ENCODE results near the gene ME1.
"Not testable (repeated sequence)": the region's sequence is repeated elsewhere in the genome, so short reads cannot be mapped to it uniquely, and the experiment has no call there.

The ME1 gene

GRCh38 chr6:83464381-83465140 is 33.7 kb upstream of the ME1 start:
- Histone ChIP-seq H3K27ac (ENCODE audit: low read depth, low read length) (no peak overlapping the region), H3K4me3 (ENCODE audit: low read depth in 1 of 5, low read length in 5 of 5) (no peak overlapping the region), H3K9ac (ENCODE audit: low read length in 5 of 5) (no peak overlapping the region), H3K27me3 (ENCODE audit: control insufficient read depth in 5 of 5, insufficient read depth in 4 of 5, low read length in 5 of 5) (no peaks in the 10 kb centered on the region), H3K36me3 (ENCODE audit: control insufficient read depth in 5 of 5, insufficient read depth in 5 of 5, low read length in 5 of 5) (no peaks in the 10 kb centered on the region), H3K9me3 (ENCODE audit: control insufficient read depth in 5 of 5, low read length in 5 of 5) (no peaks in the 10 kb centered on the region), H3K4me1 (ENCODE audit: control insufficient read depth in 5 of 5, insufficient read depth in 5 of 5, low read length in 5 of 5) (peaks cover 0 to 21% (median 0%) of the 10 kb centered on the region in 5 donors)

GRCh38 chr6:83463886-83464285 is 33.0 kb upstream of the ME1 start:
- H3K4me3 ChIP-seq (ENCODE audit: low read depth in 1 of 5, low read length in 5 of 5), result no peak overlapping the region
- H3K36me3 ChIP-seq (ENCODE audit: control insufficient read depth in 5 of 5, insufficient read depth in 5 of 5, low read length in 5 of 5), result no peaks in the 10 kb centered on the region
- H3K27ac ChIP-seq (ENCODE audit: low read depth, low read length), result no peak overlapping the region
- H3K27me3 ChIP-seq (ENCODE audit: control insufficient read depth in 5 of 5, insufficient read depth in 4 of 5, low read length in 5 of 5), result no peaks in the 10 kb centered on the region
- no peaks in the 10 kb centered on the region for H3K9me3 ChIP-seq (ENCODE audit: control insufficient read depth in 5 of 5, low read length in 5 of 5)
- H3K9ac ChIP-seq (ENCODE audit: low read length in 5 of 5), result no peak overlapping the region
- peaks cover 0 to 21% (median 0%) of the 10 kb centered on the region in 5 donors for H3K4me1 ChIP-seq (ENCODE audit: control insufficient read depth in 5 of 5, insufficient read depth in 5 of 5, low read length in 5 of 5)

GRCh38 chr6:83462524-83462923 is 31.7 kb upstream of the ME1 start:
- Histone ChIP-seq H3K4me1 (ENCODE audit: control insufficient read depth in 5 of 5, insufficient read depth in 5 of 5, low read length in 5 of 5) (peaks cover 0 to 20% (median 0%) of the 10 kb centered on the region in 5 donors), H3K36me3 (ENCODE audit: control insufficient read depth in 5 of 5, insufficient read depth in 5 of 5, low read length in 5 of 5) (no peaks in the 10 kb centered on the region), H3K9ac (ENCODE audit: low read length in 5 of 5) (no peak overlapping the region), H3K4me3 (ENCODE audit: low read depth in 1 of 5, low read length in 5 of 5) (no peak overlapping the region), H3K27ac (ENCODE audit: low read depth, low read length) (no peak overlapping the region), H3K27me3 (ENCODE audit: control insufficient read depth in 5 of 5, insufficient read depth in 4 of 5, low read length in 5 of 5) (no peaks in the 10 kb centered on the region), H3K9me3 (ENCODE audit: control insufficient read depth in 5 of 5, low read length in 5 of 5) (no peaks in the 10 kb centered on the region)

- H3K4me1 ChIP-seq (ENCODE audit: control insufficient read depth in 5 of 5, insufficient read depth in 5 of 5, low read length in 5 of 5), result peaks cover 0 to 11% (median 0%) of the 10 kb centered on the region in 5 donors
- no peak overlapping the region for H3K27ac ChIP-seq (ENCODE audit: low read depth, low read length)
- no peaks in the 10 kb centered on the region for H3K27me3 ChIP-seq (ENCODE audit: control insufficient read depth in 5 of 5, insufficient read depth in 4 of 5, low read length in 5 of 5)
- H3K4me3 ChIP-seq (ENCODE audit: low read depth in 1 of 5, low read length in 5 of 5), result no peak overlapping the region
- H3K9me3 ChIP-seq (ENCODE audit: control insufficient read depth in 5 of 5, low read length in 5 of 5), result no peaks in the 10 kb centered on the region
- H3K36me3 ChIP-seq (ENCODE audit: control insufficient read depth in 5 of 5, insufficient read depth in 5 of 5, low read length in 5 of 5), result no peaks in the 10 kb centered on the region
- no peak overlapping the region for H3K9ac ChIP-seq (ENCODE audit: low read length in 5 of 5)
Measured at GRCh38 chr6:83461438-83461837, 30.6 kb upstream of the ME1 start.

- no peak overlapping the region for H3K27ac ChIP-seq (ENCODE audit: low read depth, low read length)
- H3K36me3 ChIP-seq (ENCODE audit: control insufficient read depth in 5 of 5, insufficient read depth in 5 of 5, low read length in 5 of 5), result no peaks in the 10 kb centered on the region
- no peak overlapping the region for H3K9ac ChIP-seq (ENCODE audit: low read length in 5 of 5)
- no peaks in the 10 kb centered on the region for H3K27me3 ChIP-seq (ENCODE audit: control insufficient read depth in 5 of 5, insufficient read depth in 4 of 5, low read length in 5 of 5)
- H3K4me3 ChIP-seq (ENCODE audit: low read depth in 1 of 5, low read length in 5 of 5), result no peak overlapping the region
- no peaks in the 10 kb centered on the region for H3K9me3 ChIP-seq (ENCODE audit: control insufficient read depth in 5 of 5, low read length in 5 of 5)
- peaks cover 0 to 7% (median 0%) of the 10 kb centered on the region in 5 donors for H3K4me1 ChIP-seq (ENCODE audit: control insufficient read depth in 5 of 5, insufficient read depth in 5 of 5, low read length in 5 of 5)
Measured at GRCh38 chr6:83459663-83460062, 28.8 kb upstream of the ME1 start.

- H3K9ac ChIP-seq (ENCODE audit: low read length in 5 of 5); H3K27ac ChIP-seq (ENCODE audit: low read depth, low read length); H3K4me3 ChIP-seq (ENCODE audit: low read depth in 1 of 5, low read length in 5 of 5); H3K4me1 ChIP-seq (ENCODE audit: control insufficient read depth in 5 of 5, insufficient read depth in 5 of 5, low read length in 5 of 5); H3K36me3 ChIP-seq (ENCODE audit: control insufficient read depth in 5 of 5, insufficient read depth in 5 of 5, low read length in 5 of 5); H3K27me3 ChIP-seq (ENCODE audit: control insufficient read depth in 5 of 5, insufficient read depth in 4 of 5, low read length in 5 of 5); H3K9me3 ChIP-seq (ENCODE audit: control insufficient read depth in 5 of 5, low read length in 5 of 5): not testable (repeated sequence)
Measured at GRCh38 chr6:83450015-83450414, 19.2 kb upstream of the ME1 start.

- H3K4me3 ChIP-seq (ENCODE audit: low read depth in 1 of 5, low read length in 5 of 5), result peak overlapping the region in 1 of 5 donors; percentile 42
- peak overlapping the region in 1 of 5 donors; percentile 11 for H3K9ac ChIP-seq (ENCODE audit: low read length in 5 of 5)
- H3K36me3 ChIP-seq (ENCODE audit: control insufficient read depth in 5 of 5, insufficient read depth in 5 of 5, low read length in 5 of 5); H3K27ac ChIP-seq (ENCODE audit: low read depth, low read length); H3K9me3 ChIP-seq (ENCODE audit: control insufficient read depth in 5 of 5, low read length in 5 of 5); H3K27me3 ChIP-seq (ENCODE audit: control insufficient read depth in 5 of 5, insufficient read depth in 4 of 5, low read length in 5 of 5); H3K4me1 ChIP-seq (ENCODE audit: control insufficient read depth in 5 of 5, insufficient read depth in 5 of 5, low read length in 5 of 5): not testable (repeated sequence)
Measured at GRCh38 chr6:83444086-83444699, 13.3 kb upstream of the ME1 start.

- H3K36me3 ChIP-seq (ENCODE audit: control insufficient read depth in 5 of 5, insufficient read depth in 5 of 5, low read length in 5 of 5), result no peaks in the 10 kb centered on the region
- no peak overlapping the region for H3K4me3 ChIP-seq (ENCODE audit: low read depth in 1 of 5, low read length in 5 of 5)
- H3K27ac ChIP-seq (ENCODE audit: low read depth, low read length), result no peak overlapping the region
- H3K9ac ChIP-seq (ENCODE audit: low read length in 5 of 5), result no peak overlapping the region
- no peaks in the 10 kb centered on the region for H3K27me3 ChIP-seq (ENCODE audit: control insufficient read depth in 5 of 5, insufficient read depth in 4 of 5, low read length in 5 of 5)
- no peaks in the 10 kb centered on the region for H3K9me3 ChIP-seq (ENCODE audit: control insufficient read depth in 5 of 5, low read length in 5 of 5)
- H3K4me1 ChIP-seq (ENCODE audit: control insufficient read depth in 5 of 5, insufficient read depth in 5 of 5, low read length in 5 of 5), result no peaks in the 10 kb centered on the region
Measured at GRCh38 chr6:83443516-83443915, 12.7 kb upstream of the ME1 start.

GRCh38 chr6:83442752-83443151 is 11.9 kb upstream of the ME1 start:
- no peaks in the 10 kb centered on the region for H3K27me3 ChIP-seq (ENCODE audit: control insufficient read depth in 5 of 5, insufficient read depth in 4 of 5, low read length in 5 of 5)
- H3K4me1 ChIP-seq (ENCODE audit: control insufficient read depth in 5 of 5, insufficient read depth in 5 of 5, low read length in 5 of 5), result no peaks in the 10 kb centered on the region
- H3K36me3 ChIP-seq (ENCODE audit: control insufficient read depth in 5 of 5, insufficient read depth in 5 of 5, low read length in 5 of 5), result no peaks in the 10 kb centered on the region
- no peak overlapping the region for H3K4me3 ChIP-seq (ENCODE audit: low read depth in 1 of 5, low read length in 5 of 5)
- no peaks in the 10 kb centered on the region for H3K9me3 ChIP-seq (ENCODE audit: control insufficient read depth in 5 of 5, low read length in 5 of 5)
- no peak overlapping the region for H3K27ac ChIP-seq (ENCODE audit: low read depth, low read length)
- H3K9ac ChIP-seq (ENCODE audit: low read length in 5 of 5), result no peak overlapping the region

GRCh38 chr6:83439201-83439600 is 8.3 kb upstream of the ME1 start:
- Histone ChIP-seq H3K4me1 (ENCODE audit: control insufficient read depth in 5 of 5, insufficient read depth in 5 of 5, low read length in 5 of 5) (peaks cover 0 to 4% (median 2%) of the 10 kb centered on the region in 5 donors), H3K36me3 (ENCODE audit: control insufficient read depth in 5 of 5, insufficient read depth in 5 of 5, low read length in 5 of 5) (no peaks in the 10 kb centered on the region), H3K27me3 (ENCODE audit: control insufficient read depth in 5 of 5, insufficient read depth in 4 of 5, low read length in 5 of 5) (no peaks in the 10 kb centered on the region), H3K9ac (ENCODE audit: low read length in 5 of 5) (no peak overlapping the region), H3K4me3 (ENCODE audit: low read depth in 1 of 5, low read length in 5 of 5) (no peak overlapping the region), H3K27ac (ENCODE audit: low read depth, low read length) (no peak overlapping the region), H3K9me3 (ENCODE audit: control insufficient read depth in 5 of 5, low read length in 5 of 5) (no peaks in the 10 kb centered on the region)

All from subcutaneous abdominal adipose tissue (tissue), 5 donors.